H1 (cell line): Measurements from ENCODE around the gene TCEANC. TPM values are rescaled to one million over a fixed set of nuclear protein-coding genes. Genes with fewer than 3 reads are reported as not detected.

ENCODE experiments used
- CEBPB ChIP-seq: IDR thresholded peaks from 2 replicates; pipeline ENCODE4 v1.6.1; 2012; ENCODE audit warnings: low read depth, low read length
- CHD1 ChIP-seq: IDR thresholded peaks from 2 replicates; pipeline ENCODE4 v1.6.1; 2012; ENCODE audit warnings: low read depth, low read length, improper control_type of control experiment
- CTBP2 ChIP-seq: IDR thresholded peaks from 2 replicates; pipeline ENCODE4 v1.7.0; 2011; ENCODE audit warnings: borderline replicate concordance, mild to moderate bottlenecking, moderate library complexity, mixed read lengths, low read length; ENCODE audit not compliant: insufficient read depth, insufficient read length
- EZH2 ChIP-seq: fragments of 200-600 bp; sonication (generic); IDR thresholded peaks from 2 replicates; pipeline ENCODE4 v1.7.1; 2012; ENCODE audit warnings: low read depth, mild to moderate bottlenecking, moderate library complexity, low read length, inconsistent platforms; ENCODE audit not compliant: severe bottlenecking
- GABPA ChIP-seq: IDR thresholded peaks from 2 replicates; pipeline ENCODE4 v1.6.1; 2011; ENCODE audit warnings: mild to moderate bottlenecking, low read length, moderate library complexity, borderline replicate concordance; ENCODE audit not compliant: insufficient read depth
- HDAC6 ChIP-seq: IDR thresholded peaks from one replicate; pipeline ENCODE4 v1.7.1; 2012; ENCODE audit warnings: low read depth, mild to moderate bottlenecking, inconsistent platforms, low read length, moderate library complexity
- KDM4A ChIP-seq: IDR thresholded peaks from one replicate; pipeline ENCODE4 v1.7.1; 2012; ENCODE audit warnings: low read depth, mild to moderate bottlenecking, moderate library complexity, low read length, inconsistent platforms; ENCODE audit not compliant: severe bottlenecking
- KDM5A ChIP-seq: fragments of 200-600 bp; IDR thresholded peaks from 2 replicates; pipeline ENCODE4 v1.7.1; 2012; ENCODE audit warnings: mild to moderate bottlenecking, low read length, inconsistent platforms, mixed read lengths
- ZNF274 ChIP-seq: IDR thresholded peaks from 2 replicates; pipeline ENCODE4 v1.7.0; 2012; ENCODE audit warnings: low read length, borderline replicate concordance; ENCODE audit errors: extremely low read depth
- polyA plus RNA-seq, 7 experiments: library from polyadenylated mRNA; depleted of rRNA in 3 of 7; stranded (reverse) in 5 of 7; unstranded in 2 of 7; fragments of >200 nt in 5 of 7; fragments of 200-250 nt in 2 of 7; gene quantifications; 1 replicate in 5 of 7; 2 replicates in 1 of 7; 4 replicates in 1 of 7; pipeline versions ENCODE4 v1.2.1 to v1.2.3, GENCODE V29; 2011 to 2013; ENCODE audit warnings: missing spikeins in 2 of 7, mixed read lengths in 2 of 7
- total RNA-seq: library from RNA; stranded (reverse); fragmentation: NEBNext Ultra II Directional; extraction: Animal tissue kit (Norgen Biotek cat#: 25700); gene quantifications from 2 replicates; pipeline ENCODE4 v1.2.1, GENCODE V29; 2021

Gene TCEANC
- total and polyA plus RNA-seq, 2 of the 8 experiments (the other 6 are each of a cell fraction or from before 2014, with no cell fraction given), result 0.88 to 2.0 TPM

DNA sequence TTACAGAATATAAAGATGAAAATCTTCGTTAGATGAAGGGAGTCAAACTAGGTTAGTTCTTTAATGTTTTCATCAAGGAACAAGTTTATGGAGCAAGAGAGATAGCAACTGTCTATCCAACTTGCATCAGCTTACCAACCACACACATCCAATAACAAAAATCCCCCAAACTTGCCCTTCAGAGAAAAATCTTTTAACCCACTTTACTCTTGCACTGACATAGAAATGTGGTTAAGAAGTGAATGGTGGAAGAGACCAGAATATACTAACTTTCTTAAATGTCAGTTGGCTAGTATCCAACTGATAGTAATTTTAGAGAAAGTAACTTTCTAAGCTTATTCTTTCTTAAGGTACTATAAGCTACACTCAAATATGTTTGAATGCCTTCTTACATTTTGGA lies 34.3 kb downstream of the TCEANC start (continued):
- no peak for TF ChIP-seq EZH2
- TF ChIP-seq CEBPB, result no peak
- TF ChIP-seq KDM4A, result no peak
- TF ChIP-seq CHD1, result no peak
- no peak for TF ChIP-seq KDM5A
- TF ChIP-seq ZNF274, result no peak
- no peak for TF ChIP-seq GABPA
- TF ChIP-seq CTBP2, result no peak
- TF ChIP-seq HDAC6, result no peak
- TF ChIP-seq, all 59 proteins: peak for 0
